ENCODE results near the gene DNTT. TPM values are rescaled to one million over a fixed set of nuclear protein-coding genes. Genes with fewer than 3 reads are reported as not detected.

The DNTT gene
- polyA plus RNA-seq, 1 donor from 2014 or later = not detected

GRCh38 chr10:96268341-96268909, 35.8 kb upstream of the DNTT start:
- H3K9ac ChIP-seq (ENCODE audit: low read length) = no peak overlapping the region
- H3K27ac ChIP-seq (ENCODE audit: low read length) = no peak overlapping the region
- no peak overlapping the region for H2AFZ ChIP-seq (ENCODE audit: low read depth, low read length)
- H3K79me2 ChIP-seq (replicated peaks; ENCODE audit: insufficient read depth, low read length) = no peaks in the 10 kb centered on the region
- no peaks in the 10 kb centered on the region for H3F3A ChIP-seq (ENCODE audit: insufficient read depth, low read length, poor library complexity, severe bottlenecking)
- no peaks in the 10 kb centered on the region for H4K20me1 ChIP-seq (ENCODE audit: insufficient read depth)
- H3K36me3 ChIP-seq (ENCODE audit: insufficient read depth, low read length) = no peaks in the 10 kb centered on the region
- no peaks in the 10 kb centered on the region for H3K9me3 ChIP-seq (ENCODE audit: low read length)
- no peak overlapping the region for H3K4me3 ChIP-seq (ENCODE audit: low read length)
- H3K27me3 ChIP-seq (ENCODE audit: insufficient read depth, low read depth, low read length) = no peaks in the 10 kb centered on the region
- H3K9me2 ChIP-seq (ENCODE audit: insufficient read depth, low read length) = no peaks in the 10 kb centered on the region
- TF ChIP-seq RAD21 (conservative IDR thresholded peaks at IDR 0.05) (no peak), EZH2 (IDR thresholded peaks at IDR 0.05; ENCODE audit: borderline replicate concordance, insufficient read depth, low read length, poor library complexity, severe bottlenecking) (no peak)
- no peak overlapping the region for H3K4me2 ChIP-seq (ENCODE audit: low read length)

- TF ChIP-seq CTCF (IDR thresholded peaks at IDR 0.05; ENCODE audit: poor library complexity, severe bottlenecking) (no peak), REST (IDR thresholded peaks at IDR 0.05; ENCODE audit: borderline replicate concordance) (no peak), SMC3 (conservative IDR thresholded peaks at IDR 0.05; ENCODE audit: poor library complexity) (no peak)
- H3K79me2 ChIP-seq (replicated peaks; ENCODE audit: insufficient read depth, low read length) = no peaks in the 10 kb centered on the region
- no peaks in the 10 kb centered on the region for H3K36me3 ChIP-seq (ENCODE audit: insufficient read depth, low read length)
- no peaks in the 10 kb centered on the region for H4K20me1 ChIP-seq (ENCODE audit: insufficient read depth)
- no peaks in the 10 kb centered on the region for H3F3A ChIP-seq (ENCODE audit: insufficient read depth, low read length, poor library complexity, severe bottlenecking)
- H3K9me3 ChIP-seq (ENCODE audit: low read length) = no peaks in the 10 kb centered on the region
- H3K9ac ChIP-seq (ENCODE audit: low read length) = no peak overlapping the region
- no peak overlapping the region for H3K4me2 ChIP-seq (ENCODE audit: low read length)
- no peak overlapping the region for H2AFZ ChIP-seq (ENCODE audit: low read depth, low read length)
- H3K27ac ChIP-seq (ENCODE audit: low read length) = no peak overlapping the region
- no peaks in the 10 kb centered on the region for H3K9me2 ChIP-seq (ENCODE audit: insufficient read depth, low read length)
- H3K27me3 ChIP-seq (ENCODE audit: insufficient read depth, low read depth, low read length) = no peaks in the 10 kb centered on the region
- no peak overlapping the region for H3K4me3 ChIP-seq (ENCODE audit: low read length)
These were observed 34.6 kb upstream of the DNTT start for GRCh38 chr10:96269438-96270300.

GRCh38 chr10:96270571-96270970, 33.7 kb upstream of the DNTT start:
- no peak overlapping the region for H3K27ac ChIP-seq (ENCODE audit: low read length)

More at GRCh38 chr10:96270571-96270970, 33.7 kb upstream of the DNTT start:
- Histone ChIP-seq H2AFZ (ENCODE audit: low read depth, low read length) (no peak overlapping the region), H3K36me3 (ENCODE audit: insufficient read depth, low read length) (no peaks in the 10 kb centered on the region), H3F3A (ENCODE audit: insufficient read depth, low read length, poor library complexity, severe bottlenecking) (no peaks in the 10 kb centered on the region), H3K9me3 (ENCODE audit: low read length) (no peaks in the 10 kb centered on the region), H3K9me2 (ENCODE audit: insufficient read depth, low read length) (no peaks in the 10 kb centered on the region), H4K20me1 (ENCODE audit: insufficient read depth) (no peaks in the 10 kb centered on the region), H3K4me2 (ENCODE audit: low read length) (no peak overlapping the region), H3K27me3 (ENCODE audit: insufficient read depth, low read depth, low read length) (no peaks in the 10 kb centered on the region), H3K4me3 (ENCODE audit: low read length) (no peak overlapping the region), H3K9ac (ENCODE audit: low read length) (no peak overlapping the region), H3K79me2 (replicated peaks; ENCODE audit: insufficient read depth, low read length) (no peaks in the 10 kb centered on the region)
- TF ChIP-seq EZH2 (IDR thresholded peaks at IDR 0.05; ENCODE audit: borderline replicate concordance, insufficient read depth, low read length, poor library complexity, severe bottlenecking) (no peak), TAF1 (IDR thresholded peaks at IDR 0.05; ENCODE audit: low read depth) (no peak), POLR2AphosphoS5 (IDR thresholded peaks at IDR 0.05) (no peak), MXI1 (conservative IDR thresholded peaks at IDR 0.05; ENCODE audit: poor library complexity, severe bottlenecking) (no peak), RAD21 (conservative IDR thresholded peaks at IDR 0.05) (no peak), SMC3 (conservative IDR thresholded peaks at IDR 0.05; ENCODE audit: poor library complexity) (no peak), EP300 (conservative IDR thresholded peaks at IDR 0.05; ENCODE audit: poor library complexity, severe bottlenecking) (no peak), REST (IDR thresholded peaks at IDR 0.05; ENCODE audit: borderline replicate concordance) (no peak), CTCF (IDR thresholded peaks at IDR 0.05; ENCODE audit: poor library complexity, severe bottlenecking) (no peak)
